Stimulated activated CD8-positive, alpha-beta memory T cell treated with anti-CD3 and anti-CD28 coated beads, Interleukin-15, amount 100 ng/mL, for 48 hours (primary cell): Measurements from ENCODE around the gene CNN3.

ENCODE experiments used
- DNase-seq, 2 donors: peaks; one replicate each; pipeline ENCODE4 v3.0.0-alpha.2; 2020; ENCODE audit warnings: low read depth in 2 of 2

Gene CNN3

DNA sequence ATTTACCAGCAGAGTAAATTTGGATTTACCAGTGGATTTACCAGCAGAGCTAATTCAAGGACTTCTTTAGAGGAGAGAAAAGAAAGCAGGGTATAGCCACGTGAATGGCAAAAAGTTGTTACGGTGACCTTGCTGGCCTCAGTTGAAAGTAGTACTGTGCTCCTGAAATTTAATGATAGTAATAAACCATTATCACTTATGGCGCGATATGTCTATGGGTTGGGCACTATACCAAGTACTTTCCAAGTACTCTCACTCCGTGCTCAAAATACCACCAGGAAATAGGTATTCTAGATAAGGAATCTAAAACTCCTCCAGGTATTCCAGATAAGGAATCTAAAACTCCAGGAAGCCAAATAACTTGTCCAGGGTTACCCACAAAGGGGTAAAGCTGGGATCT is 70.9 kb downstream of the CNN3 start:
- DNase-seq = no peak

DNA sequence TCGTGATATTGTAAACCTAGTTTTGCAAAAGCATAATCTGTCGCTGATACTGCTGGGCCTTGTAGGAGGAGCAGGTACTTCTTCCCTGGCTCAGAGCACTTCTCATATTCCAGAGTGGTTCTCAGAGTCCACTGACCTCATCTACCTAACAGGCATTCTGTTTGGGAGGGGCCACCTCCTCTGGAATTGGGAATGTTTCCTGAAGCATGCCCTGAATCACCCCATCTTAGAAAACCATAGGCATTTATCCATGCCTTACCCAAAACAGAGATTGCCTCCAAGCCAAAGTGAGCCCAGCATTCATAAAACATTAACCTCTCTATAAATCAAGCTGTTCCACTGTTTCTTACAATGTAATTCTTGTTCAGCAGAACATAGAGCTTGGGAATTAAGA is 71.6 kb downstream of the CNN3 start:
- no peak for DNase-seq

DNA sequence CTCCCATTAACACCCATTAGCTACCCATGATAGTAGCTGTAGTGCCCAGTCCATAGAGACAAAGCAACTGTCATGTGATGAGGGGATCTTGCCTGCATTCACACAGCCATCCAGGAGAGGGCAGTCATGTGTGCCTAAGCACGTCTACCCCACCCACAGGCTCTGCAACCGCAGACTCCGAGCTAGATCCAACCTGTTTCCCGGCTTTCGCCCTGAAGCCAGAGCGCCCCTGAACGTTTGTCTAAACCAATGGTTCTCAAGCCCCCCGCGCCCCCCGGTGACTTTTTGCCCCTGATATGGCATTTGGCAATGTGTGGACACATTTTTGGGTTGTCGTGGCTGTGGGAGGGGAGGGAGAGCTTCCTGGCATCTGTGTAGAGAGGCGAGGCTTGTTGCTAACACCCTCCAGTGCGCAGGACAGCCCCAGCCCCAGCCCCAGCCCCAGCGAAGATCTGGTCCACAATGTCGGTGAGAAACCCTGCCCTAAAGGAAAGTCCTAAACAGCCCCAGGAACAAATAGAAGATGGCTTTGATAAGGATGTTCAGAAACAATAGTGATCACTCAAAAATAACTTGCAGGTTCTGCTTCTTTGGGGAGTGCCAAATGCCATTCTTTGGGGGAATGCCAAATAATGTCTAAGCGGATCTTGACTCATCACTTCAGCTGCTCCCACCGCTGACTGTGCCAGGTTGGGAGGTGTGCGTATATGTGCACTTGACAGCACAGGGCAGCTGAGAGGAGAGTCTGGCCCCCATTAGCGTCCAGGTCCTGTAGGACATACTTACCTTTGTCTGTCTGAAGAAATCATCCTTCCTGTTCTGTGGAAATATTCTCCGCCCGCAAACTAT is 72.2 kb downstream of the CNN3 start:
- peak; percentile 49 to 57 for DNase-seq

DNA sequence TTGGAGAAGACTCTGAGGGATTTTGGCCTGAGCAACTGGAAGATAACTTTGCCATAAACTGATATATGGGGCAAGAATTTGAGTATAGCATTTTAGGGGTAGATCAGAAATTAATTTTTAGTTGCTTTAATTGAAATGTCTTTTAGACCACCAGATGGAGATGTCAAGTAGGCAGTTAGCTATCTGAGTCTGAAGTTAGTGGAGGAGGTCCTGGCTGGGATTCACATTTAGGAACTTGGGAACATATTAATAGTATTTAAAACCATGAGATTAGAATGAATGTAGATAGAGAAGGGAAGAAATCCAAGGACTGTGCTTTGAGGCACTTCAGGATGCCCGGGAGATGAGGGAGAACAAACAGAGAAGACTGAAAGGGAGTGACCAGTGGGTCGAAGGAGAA is 74.1 kb downstream of the CNN3 start:
- DNase-seq = no peak

DNA sequence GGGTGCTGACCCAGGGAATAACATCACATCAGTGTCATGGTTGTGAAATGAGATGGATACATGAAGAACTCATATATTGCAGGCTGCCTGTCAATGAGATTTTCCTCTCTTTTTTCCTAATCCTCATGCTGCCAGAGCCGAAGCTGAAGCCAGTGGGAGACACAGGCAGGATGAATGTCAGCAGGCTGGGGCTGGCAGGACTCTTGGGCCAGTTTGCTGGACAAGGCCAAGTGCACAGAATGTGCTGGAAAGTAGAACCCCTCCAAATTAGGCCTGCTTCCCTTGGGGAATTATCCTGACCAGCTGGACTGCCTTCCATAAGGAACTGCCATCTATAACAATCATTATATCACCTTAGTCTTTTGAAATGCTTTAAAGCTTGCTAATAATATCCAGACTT is 75.3 kb downstream of the CNN3 start:
- no peak for DNase-seq
